ENCODE measurements around the gene MAP3K8. TPM values are rescaled to one million over a fixed set of nuclear protein-coding genes. Genes with fewer than 3 reads are reported as not detected.
"Not testable (repeated sequence)": the region's sequence is repeated elsewhere in the genome, so short reads cannot be mapped to it uniquely, and the experiment has no call there.

MAP3K8 gene
- total RNA-seq, 2 experiments from 2014 or later, result 13.6 to 14.5 TPM

GRCh38 chr10:30476511-30477155, 42.6 kb downstream of the MAP3K8 start:
- CTCF ChIA-PET, result no interaction called here
- H3K9me3 Mint-ChIP-seq, result no peaks in the 10 kb centered on the region
- no peak overlapping the region for H3K27ac Mint-ChIP-seq
- no peaks in the 10 kb centered on the region for H3K4me1 Mint-ChIP-seq (ENCODE audit: low read depth)
- DNase-seq, result no peak
- H3K36me3 Mint-ChIP-seq (ENCODE audit: low read depth), result no peaks in the 10 kb centered on the region
- intact Hi-C loops (cut with micrococcal nuclease), result no loop called here
- no peak overlapping the region for H3K4me3 Mint-ChIP-seq
- H3K27me3 Mint-ChIP-seq (ENCODE audit: low read depth), result no peaks in the 10 kb centered on the region

DNA sequence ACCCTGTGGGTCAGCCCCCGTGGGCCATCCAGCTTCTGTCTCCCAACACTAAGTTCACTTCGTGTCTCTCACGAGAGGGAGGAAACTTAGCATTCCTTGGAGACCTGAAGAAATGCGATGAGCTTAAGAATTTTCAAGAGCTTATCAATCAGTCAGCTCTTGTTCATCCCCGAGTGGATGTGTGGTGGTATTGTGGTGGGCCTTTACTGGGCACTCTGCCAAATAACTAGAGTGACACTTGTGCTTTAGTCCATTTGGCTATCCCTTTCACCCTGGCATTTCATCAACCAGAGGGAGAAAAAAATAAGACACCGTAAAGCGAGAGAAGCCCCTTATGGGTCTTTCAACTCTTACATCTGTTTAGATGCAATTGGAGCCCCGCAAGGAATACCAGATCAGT, 45.5 kb downstream of the MAP3K8 start:
- DNase-seq; H3K27ac Mint-ChIP-seq; H3K27me3 Mint-ChIP-seq (ENCODE audit: low read depth); H3K4me1 Mint-ChIP-seq (ENCODE audit: low read depth); H3K4me3 Mint-ChIP-seq; CTCF ChIA-PET; H3K36me3 Mint-ChIP-seq (ENCODE audit: low read depth); H3K9me3 Mint-ChIP-seq; intact Hi-C loops (cut with micrococcal nuclease): not testable (repeated sequence)

- CTCF ChIA-PET, result interaction anchor here (0.8 kb wide), 1 partner anchor 123 kb away, joined by 3 read pairs; no protein-coding TSS in a partner anchor
- Mint-ChIP-seq H3K36me3 (ENCODE audit: low read depth) (no peaks in the 10 kb centered on the region), H3K27me3 (ENCODE audit: low read depth) (no peaks in the 10 kb centered on the region), H3K9me3 (peaks cover 6% of the 10 kb centered on the region), H3K4me3 (no peak overlapping the region), H3K4me1 (ENCODE audit: low read depth) (no peaks in the 10 kb centered on the region), H3K27ac (no peak overlapping the region)
- no peak for DNase-seq
- intact Hi-C loops (cut with micrococcal nuclease), result no loop called here
Observed at GRCh38 chr10:30481603-30482002, 47.6 kb downstream of the MAP3K8 start.

DNA sequence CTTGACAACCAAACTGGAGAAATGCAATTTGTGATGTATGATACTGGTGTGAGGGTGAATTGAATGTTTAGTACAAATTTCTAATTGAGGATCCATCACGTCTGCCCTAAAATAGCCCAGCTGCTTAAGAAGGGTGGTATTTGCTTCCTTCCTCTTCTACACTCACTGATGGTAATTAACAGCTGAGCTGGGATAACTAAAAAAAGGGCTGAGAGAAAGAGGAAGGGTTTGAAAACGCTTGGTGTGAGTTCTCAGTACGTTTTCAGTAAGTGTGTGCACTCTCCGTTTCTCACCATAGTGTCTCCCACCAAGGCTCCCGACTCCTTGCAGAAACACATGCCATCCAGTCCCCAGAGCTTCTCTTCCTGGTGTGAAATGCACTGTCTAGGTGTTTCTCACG, 54.3 kb downstream of the MAP3K8 start:
- Mint-ChIP-seq H3K27me3 (ENCODE audit: low read depth) (no peaks in the 10 kb centered on the region), H3K27ac (no peak overlapping the region), H3K9me3 (no peaks in the 10 kb centered on the region), H3K4me3 (no peak overlapping the region), H3K4me1 (ENCODE audit: low read depth) (peaks cover 19% of the 10 kb centered on the region), H3K36me3 (ENCODE audit: low read depth) (no peaks in the 10 kb centered on the region)
- CTCF ChIA-PET, result interaction anchor here (0.9 kb wide), 1 partner anchor 94 kb away, joined by 3 read pairs; no protein-coding TSS in a partner anchor
- no peak for DNase-seq
- intact Hi-C loops (cut with micrococcal nuclease), result no loop called here

GRCh38 chr10:30489346-30489745, 55.4 kb downstream of the MAP3K8 start:
- Mint-ChIP-seq H3K27ac (no peak overlapping the region), H3K36me3 (ENCODE audit: low read depth) (no peaks in the 10 kb centered on the region), H3K27me3 (ENCODE audit: low read depth) (no peaks in the 10 kb centered on the region), H3K4me3 (no peak overlapping the region), H3K4me1 (ENCODE audit: low read depth) (peaks cover 27% of the 10 kb centered on the region), H3K9me3 (no peaks in the 10 kb centered on the region)
- no peak for DNase-seq
- intact Hi-C loops (cut with micrococcal nuclease), result no loop called here
- CTCF ChIA-PET, result no interaction called here

DNA sequence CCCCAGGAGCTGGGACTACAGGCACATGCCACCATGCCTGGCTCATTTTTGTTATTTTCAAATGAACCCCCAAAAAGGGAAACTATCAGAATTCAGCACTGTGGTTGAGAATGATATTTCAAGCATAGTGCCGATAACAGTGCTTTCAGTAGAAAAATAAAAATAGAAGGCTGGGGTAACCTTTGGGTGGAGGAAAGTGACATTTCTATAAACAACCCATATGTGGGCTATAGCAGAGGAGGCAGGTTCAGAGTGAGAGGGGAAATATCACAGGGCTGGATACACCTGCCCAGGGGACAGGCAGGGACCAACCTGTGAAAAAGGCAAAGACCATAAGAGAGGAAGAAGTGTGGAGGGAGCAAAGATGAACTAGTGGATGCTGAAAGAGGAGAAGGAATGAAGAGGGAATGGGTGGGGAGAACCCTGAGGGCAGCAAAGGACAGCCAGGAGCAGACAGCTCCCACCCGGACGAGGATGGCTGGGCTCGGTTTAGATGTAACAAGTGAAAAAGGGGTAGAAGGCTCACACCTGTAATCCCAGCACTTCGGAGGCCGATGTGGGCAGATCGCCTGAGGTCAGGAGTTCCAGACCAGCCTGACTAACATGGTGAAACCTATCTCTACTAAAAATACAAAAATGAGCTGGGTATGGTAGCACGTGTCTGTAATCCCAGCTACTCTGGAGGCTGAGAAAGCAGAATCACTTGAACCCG, 56.5 kb downstream of the MAP3K8 start:
- intact Hi-C loops (cut with micrococcal nuclease), result no loop called here
- Mint-ChIP-seq H3K27ac (no peak overlapping the region), H3K9me3 (no peaks in the 10 kb centered on the region), H3K4me1 (ENCODE audit: low read depth) (peaks cover 31% of the 10 kb centered on the region), H3K4me3 (no peak overlapping the region), H3K36me3 (ENCODE audit: low read depth) (no peaks in the 10 kb centered on the region), H3K27me3 (ENCODE audit: low read depth) (no peaks in the 10 kb centered on the region)
- DNase-seq, result no peak
- CTCF ChIA-PET, result interaction anchor here (0.6 kb wide), 1 partner anchor 92 kb away, joined by 4 read pairs; no protein-coding TSS in a partner anchor

GRCh38 chr10:30491204-30491915, 57.4 kb downstream of the MAP3K8 start:
- CTCF ChIA-PET, result interaction anchor here (1.3 kb wide), 1 partner anchor 100 kb away, joined by 5 read pairs; no protein-coding TSS in a partner anchor
- peak; percentile 10 for DNase-seq
- intact Hi-C loops (cut with micrococcal nuclease), result no loop called here
- Mint-ChIP-seq H3K4me1 (ENCODE audit: low read depth) (peaks cover 31% of the 10 kb centered on the region), H3K36me3 (ENCODE audit: low read depth) (no peaks in the 10 kb centered on the region), H3K27ac (no peak overlapping the region), H3K4me3 (no peak overlapping the region), H3K27me3 (ENCODE audit: low read depth) (no peaks in the 10 kb centered on the region), H3K9me3 (no peaks in the 10 kb centered on the region)

DNA sequence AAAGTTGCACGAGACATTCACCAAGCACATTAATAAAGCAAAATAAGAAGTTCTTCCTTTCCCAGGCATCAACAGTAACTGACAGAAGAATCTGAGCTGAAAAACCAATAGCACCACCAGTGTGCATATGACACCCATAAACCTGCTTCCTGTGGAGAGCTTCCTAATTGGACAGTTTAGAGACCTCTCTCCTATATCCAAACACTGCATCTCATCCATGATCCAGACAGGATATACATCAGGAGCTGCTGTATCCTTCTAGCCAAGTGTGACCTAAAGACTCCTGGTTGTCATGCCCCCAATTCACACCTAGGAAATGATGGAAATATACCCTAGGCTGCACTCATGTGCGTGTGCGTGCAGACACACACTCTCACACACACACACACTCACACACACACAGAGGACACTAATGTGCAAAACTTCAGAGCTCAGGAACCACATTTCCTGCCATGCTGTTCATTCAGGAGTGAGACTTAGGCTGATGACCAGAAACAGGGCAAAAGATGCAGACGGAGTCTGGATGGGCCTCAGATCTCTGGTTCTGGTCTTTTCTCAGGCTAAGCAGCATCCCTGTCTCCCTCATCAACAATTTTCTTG, 58.0 kb downstream of the MAP3K8 start:
- intact Hi-C loops (cut with micrococcal nuclease), result no loop called here
- no peak overlapping the region for H3K4me3 Mint-ChIP-seq
- H3K27ac Mint-ChIP-seq, result no peak overlapping the region
- no peaks in the 10 kb centered on the region for H3K27me3 Mint-ChIP-seq (ENCODE audit: low read depth)
- H3K9me3 Mint-ChIP-seq, result no peaks in the 10 kb centered on the region
- peaks cover 33% of the 10 kb centered on the region for H3K4me1 Mint-ChIP-seq (ENCODE audit: low read depth)
- no peaks in the 10 kb centered on the region for H3K36me3 Mint-ChIP-seq (ENCODE audit: low read depth)
- no peak for DNase-seq
- CTCF ChIA-PET, result interaction anchor here (1.3 kb wide), 1 partner anchor 99 kb away, joined by 5 read pairs; no protein-coding TSS in a partner anchor

DNA sequence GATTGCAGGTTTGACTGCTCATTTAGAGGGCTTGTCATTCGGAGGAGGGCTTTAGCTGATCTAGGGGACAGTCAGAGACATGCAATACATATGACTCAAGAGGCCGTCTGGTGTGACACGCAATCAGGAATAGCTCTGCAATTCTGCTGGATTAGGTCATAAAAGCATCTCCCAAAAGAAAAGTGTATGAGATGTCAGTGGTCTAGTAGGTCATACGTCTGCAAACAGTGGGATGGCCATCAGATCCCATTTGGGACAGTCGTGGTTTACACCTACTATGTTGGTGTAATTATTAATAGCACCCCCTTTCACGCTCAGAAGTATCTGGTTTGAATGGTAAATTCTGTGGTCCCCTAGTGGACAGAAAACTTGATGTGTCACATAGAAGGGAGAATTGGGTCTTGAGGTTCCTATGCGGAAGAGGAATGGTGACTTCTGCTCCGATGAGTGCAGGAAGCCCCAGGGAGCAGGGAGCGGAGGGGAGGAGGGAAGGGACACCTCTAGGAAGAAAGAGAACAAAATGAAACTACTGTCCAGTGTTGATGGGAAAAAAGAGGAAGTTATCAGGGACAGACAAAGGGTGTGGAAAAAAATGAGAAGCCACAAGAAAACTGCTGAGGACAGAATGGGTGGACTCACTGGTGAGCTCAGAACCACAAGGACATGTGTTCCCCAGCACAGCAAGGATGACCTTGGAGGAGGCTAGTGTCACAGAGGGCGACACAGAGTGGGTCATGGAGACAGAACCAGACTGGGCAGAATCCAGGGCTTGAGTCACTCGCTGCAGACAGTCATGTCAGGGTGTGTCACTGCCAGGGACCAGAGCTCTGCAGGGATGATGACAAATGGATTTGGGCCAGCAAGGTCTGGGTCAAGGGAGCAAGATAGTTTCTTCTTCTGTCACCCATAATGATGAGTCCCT, 59.9 kb downstream of the MAP3K8 start:
- CTCF ChIA-PET, result interaction anchor here (0.5 to 1.0 kb wide), 2 partner anchors 11 to 100 kb away, joined by 3 read pairs; no protein-coding TSS in a partner anchor
- Mint-ChIP-seq H3K27ac (no peak overlapping the region), H3K4me1 (ENCODE audit: low read depth) (peaks cover 40% of the 10 kb centered on the region), H3K27me3 (ENCODE audit: low read depth) (no peaks in the 10 kb centered on the region), H3K9me3 (no peaks in the 10 kb centered on the region), H3K4me3 (no peak overlapping the region), H3K36me3 (ENCODE audit: low read depth) (no peaks in the 10 kb centered on the region)
- intact Hi-C loops (cut with micrococcal nuclease), result no loop called here
- no peak for DNase-seq

DNA sequence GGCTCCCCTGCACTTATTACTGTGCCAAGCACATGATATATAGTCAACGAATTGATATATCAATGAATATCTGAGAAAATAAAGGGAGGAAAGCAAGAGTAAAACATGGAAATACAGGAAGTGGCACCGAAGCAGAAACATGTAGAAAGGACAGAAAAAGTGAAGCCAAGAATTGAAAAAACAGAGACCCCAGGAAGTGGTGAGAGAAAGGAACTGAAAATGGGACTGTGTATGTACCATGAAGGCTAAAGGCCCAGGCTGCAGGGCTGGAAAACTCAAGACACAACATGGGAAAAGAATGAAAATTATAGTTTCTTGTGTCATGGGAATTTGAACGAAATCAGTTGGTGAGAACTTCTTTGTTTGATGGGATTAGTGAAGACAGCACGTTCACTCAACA, 60.6 kb downstream of the MAP3K8 start:
- DNase-seq, result no peak
- no peaks in the 10 kb centered on the region for H3K36me3 Mint-ChIP-seq (ENCODE audit: low read depth)
- intact Hi-C loops (cut with micrococcal nuclease), result no loop called here
- H3K9me3 Mint-ChIP-seq, result no peaks in the 10 kb centered on the region
- CTCF ChIA-PET, result no interaction called here
- no peak overlapping the region for H3K4me3 Mint-ChIP-seq
- no peak overlapping the region for H3K27ac Mint-ChIP-seq
- no peaks in the 10 kb centered on the region for H3K27me3 Mint-ChIP-seq (ENCODE audit: low read depth)
- peaks cover 40% of the 10 kb centered on the region for H3K4me1 Mint-ChIP-seq (ENCODE audit: low read depth)

GRCh38 chr10:30495687-30496086, 61.7 kb downstream of the MAP3K8 start:
- no peak overlapping the region for H3K4me3 Mint-ChIP-seq

More at GRCh38 chr10:30495687-30496086, 61.7 kb downstream of the MAP3K8 start:
- DNase-seq, result no peak
- Mint-ChIP-seq H3K4me1 (ENCODE audit: low read depth) (peaks cover 38% of the 10 kb centered on the region), H3K27ac (no peak overlapping the region), H3K36me3 (ENCODE audit: low read depth) (no peaks in the 10 kb centered on the region), H3K27me3 (ENCODE audit: low read depth) (no peaks in the 10 kb centered on the region), H3K9me3 (no peaks in the 10 kb centered on the region)
- CTCF ChIA-PET, result no interaction called here
- intact Hi-C loops (cut with micrococcal nuclease), result no loop called here

Data from activated naive CD4-positive, alpha-beta T cell treated with anti-CD3 and anti-CD28 coated beads for 36 hours (primary cell).